GM21528 (cell line): ENCODE data around the gene AFMID.
A peak's percentile ranks its signal among the peaks of the same experiment; 100 is the strongest.

Source experiments
- ATAC-seq: cut with Tn5 transposase; IDR thresholded peaks from one replicate; pipeline ENCODE4 v1.9.1; 2021; ENCODE audit warnings: mild to moderate bottlenecking, moderate library complexity; ENCODE audit not compliant: unreplicated experiment, low FRiP score

Gene AFMID

GRCh38 chr17:78236362-78237127 lies 49.4 kb downstream of the AFMID start:
- no peak for ATAC-seq

GRCh38 chr17:78237401-78238012 lies 50.3 kb downstream of the AFMID start:
- no peak for ATAC-seq

- ATAC-seq = no peak
Observed at GRCh38 chr17:78238823-78239488, 51.8 kb downstream of the AFMID start.

GRCh38 chr17:78239489-78239931 lies 52.3 kb downstream of the AFMID start:
- no peak for ATAC-seq

GRCh38 chr17:78240012-78240655 lies 53.0 kb downstream of the AFMID start:
- no peak for ATAC-seq

GRCh38 chr17:78240839-78241238 lies 53.7 kb downstream of the AFMID start:
- ATAC-seq = no peak

GRCh38 chr17:78241277-78242023 lies 54.3 kb downstream of the AFMID start:
- ATAC-seq = no peak

- no peak for ATAC-seq
Observed at GRCh38 chr17:78242024-78242742, 55.0 kb downstream of the AFMID start.

GRCh38 chr17:78247304-78247703 lies 60.1 kb downstream of the AFMID start:
- no peak for ATAC-seq

GRCh38 chr17:78248051-78248914 lies 61.1 kb downstream of the AFMID start:
- ATAC-seq = no peak

GRCh38 chr17:78249074-78249817 lies 62.1 kb downstream of the AFMID start:
- no peak for ATAC-seq

- ATAC-seq = no peak
Observed at GRCh38 chr17:78249818-78250806, 63.0 kb downstream of the AFMID start.

GRCh38 chr17:78250891-78251772 lies 64.0 kb downstream of the AFMID start:
- peak; percentile 55 for ATAC-seq

GRCh38 chr17:78251773-78252103 lies 64.6 kb downstream of the AFMID start:
- ATAC-seq = no peak

- no peak for ATAC-seq
Observed at GRCh38 chr17:78252111-78252634, 65.0 kb downstream of the AFMID start.
